K562 (cell line): ENCODE results near the gene ALAS2. TPM values are rescaled to one million over a fixed set of nuclear protein-coding genes. Genes with fewer than 3 reads are reported as not detected.

Source experiments
- ATAC-seq: fragments of 200-7000 bp; cut with Tn5 transposase; 3 replicates; pipeline ENCODE4 v1.9.1; 2020; ENCODE audit warnings: moderate library complexity
- BruUV-seq: library from RNA; stranded (reverse); fragments of 400-500 nt; replicated peaks from 2 replicates; lab custom pipeline; 2021; lab: Mats Ljungman, UMichigan
- CTCF ChIA-PET: fragments of 300-600 bp; formaldehyde crosslinking; extraction: SDS; loops from one replicate; lab custom pipeline; 2021; ENCODE audit warnings: low intra/inter-chr PET ratio; lab: Yijun Ruan, JAX
- POLR2A ChIA-PET: fragments of 300-600, 350-650 bp; sonication (Branson Sonifier 250); formaldehyde crosslinking; extraction: SDS; loops from one replicate; lab custom pipeline; 2021; ENCODE audit warnings: antibody characterized with exemption, inconsistent platforms; lab: Yijun Ruan, JAX
- DNase-seq, 4 experiments: peaks; one replicate each; pipeline versions ENCODE4 v3.0.0 to v3.0.0-alpha.2; 2011 to 2018; ENCODE audit warnings: low spot score in 3 of 4, mixed read lengths in 3 of 4; ENCODE audit errors: extremely low read depth in 1 of 4
- FAIRE-seq: peaks from 2 replicates; lab custom pipeline; 2011; peaks lifted over from hg19 to GRCh38; lab: Jason Lieb, UNC
- H2AFZ ChIP-seq: 2 replicates; pipeline ENCODE4 v1.6.0; 2011; ENCODE audit warnings: low read depth, low read length, control low read depth, inconsistent platforms
- H3K27ac ChIP-seq: fragments of 200-600 bp; 3 replicates; pipeline ENCODE4 v1.8.0; 2011; ENCODE audit warnings: low read depth, mild to moderate bottlenecking, control low read depth, inconsistent platforms, low read length, moderate library complexity, mixed read lengths; ENCODE audit errors: extremely low read depth
- H3K27me3 ChIP-seq, 2 experiments: fragments of 300-600 bp in 1 of 2; 2 replicates in 1 of 2; 3 replicates in 1 of 2; pipeline versions ENCODE4 v1.6.0 to v1.8.0; 2011; ENCODE audit warnings: inconsistent platforms in 2 of 2, low read length in 2 of 2, mild to moderate bottlenecking in 1 of 2, mixed read lengths in 1 of 2, moderate library complexity in 1 of 2; ENCODE audit not compliant: control insufficient read depth in 2 of 2, insufficient read depth in 2 of 2
- H3K36me3 ChIP-seq: fragments of 300-600 bp; 3 replicates; pipeline ENCODE4 v1.8.0; 2011; ENCODE audit warnings: mild to moderate bottlenecking, low read length, inconsistent platforms; ENCODE audit not compliant: control insufficient read depth, insufficient read depth
- H3K4me1 ChIP-seq, 2 experiments: fragments of 200-600 bp in 1 of 2; replicated peaks in 1 of 2; 2 replicates in 1 of 2; 3 replicates in 1 of 2; pipeline versions ENCODE4 v1.5.1 to v1.8.0; 2011; ENCODE audit warnings: inconsistent platforms in 2 of 2, low read length in 2 of 2, mild to moderate bottlenecking in 1 of 2, mixed read lengths in 1 of 2, moderate library complexity in 1 of 2; ENCODE audit not compliant: control insufficient read depth in 2 of 2, insufficient read depth in 2 of 2
- H3K4me2 ChIP-seq: 2 replicates; pipeline ENCODE4 v1.6.1; 2011; ENCODE audit warnings: low read length, control low read depth, inconsistent platforms, mixed read lengths; ENCODE audit not compliant: insufficient read depth
- H3K4me3 ChIP-seq: fragments of 200-600 bp; sonication (generic), shearing (Covaris generic); 2 replicates; pipeline ENCODE4 v1.5.1; 2016; ENCODE audit warnings: control low read depth, inconsistent platforms
- H3K79me2 ChIP-seq: fragments of 200-600 bp; 3 replicates; pipeline ENCODE4 v1.8.0; 2011; ENCODE audit warnings: low read length, inconsistent platforms; ENCODE audit not compliant: control insufficient read depth, insufficient read depth
- H3K9ac ChIP-seq, 2 experiments: 2 replicates each; pipeline versions ENCODE4 v1.6.0 to v1.6.1; 2011; ENCODE audit warnings: low read depth in 2 of 2, low read length in 2 of 2, control low read depth in 1 of 2, inconsistent platforms in 1 of 2, mild to moderate bottlenecking in 1 of 2, mixed read lengths in 1 of 2; ENCODE audit not compliant: insufficient read depth in 1 of 2
- H3K9me1 ChIP-seq: one replicate; pipeline ENCODE4 v1.6.0; 2011; ENCODE audit warnings: inconsistent platforms, mild to moderate bottlenecking, low read length, moderate library complexity; ENCODE audit not compliant: control insufficient read depth, insufficient read depth
- H3K9me3 ChIP-seq: replicated peaks from 2 replicates; pipeline ENCODE4 v1.5.1; 2011; ENCODE audit warnings: low read depth, low read length, inconsistent platforms; ENCODE audit not compliant: control insufficient read depth, insufficient read depth
- H4K20me1 ChIP-seq: replicated peaks from 2 replicates; pipeline ENCODE4 v1.6.1; 2011; ENCODE audit warnings: low read length, inconsistent platforms, mixed read lengths; ENCODE audit not compliant: control insufficient read depth, insufficient read depth
- DLX4 ChIP-seq: fragments of 250-450 bp; sonication (Bioruptor Pico); IDR thresholded peaks from 2 replicates; pipeline ENCODE4 v1.6.1; 2021; ENCODE audit warnings: mild to moderate bottlenecking
- FOXP1 ChIP-seq: sonication (generic); formaldehyde crosslinking; IDR thresholded peaks from 2 replicates; pipeline ENCODE4 v1.8.0; 2022; ENCODE audit warnings: mild to moderate bottlenecking, missing genetic modification reagents
- GATAD2B ChIP-seq: fragments of 450-650 bp; IDR thresholded peaks from 2 replicates; pipeline ENCODE4 v1.6.1; 2017; ENCODE audit warnings: mild to moderate bottlenecking, borderline replicate concordance
- KDM1A ChIP-seq, 2 experiments: fragments of 450-650 bp; IDR thresholded peaks; 2 replicates each; pipeline ENCODE4 v1.6.1; 2016; ENCODE audit warnings: mild to moderate bottlenecking in 2 of 2
- KDM4B ChIP-seq, 2 experiments: fragments of 450-650 bp in 1 of 2; sonication (generic) in 1 of 2; IDR thresholded peaks; 2 replicates each; pipeline ENCODE4 v1.6.1; 2016 to 2017; ENCODE audit warnings: borderline replicate concordance in 2 of 2, antibody characterized with exemption in 1 of 2, low read depth in 1 of 2, mild to moderate bottlenecking in 1 of 2
- POU5F1 ChIP-seq: fragments of 150-350 bp; IDR thresholded peaks from 2 replicates; pipeline ENCODE4 v1.6.1; 2014; ENCODE audit warnings: borderline replicate concordance, low read length, low read depth, mild to moderate bottlenecking; ENCODE audit not compliant: partially characterized antibody
- RBM14 ChIP-seq: fragments of 200-400 bp; formaldehyde crosslinking; IDR thresholded peaks from 2 replicates; pipeline ENCODE4 v1.6.1; 2018; ENCODE audit warnings: low read depth, mild to moderate bottlenecking, low read length, moderate library complexity, borderline replicate concordance; ENCODE audit not compliant: insufficient read depth
- SLC30A9 ChIP-seq: fragments of 250-450 bp; sonication (Bioruptor Pico); IDR thresholded peaks from 2 replicates; pipeline ENCODE4 v1.8.0; 2022; ENCODE audit warnings: mild to moderate bottlenecking, moderate library complexity
- SUPT5H ChIP-seq: fragments of 450-650 bp; IDR thresholded peaks from 2 replicates; pipeline ENCODE4 v1.6.1; 2016
- ZBTB33 ChIP-seq: sonication (generic); formaldehyde crosslinking; IDR thresholded peaks from 2 replicates; pipeline ENCODE4 v1.8.1; 2023; ENCODE audit warnings: mild to moderate bottlenecking, missing genetic modification reagents
- ZFPM2 ChIP-seq: fragments of 250-450 bp; sonication (Bioruptor Pico); IDR thresholded peaks from 2 replicates; pipeline ENCODE4 v1.5.1; 2022; ENCODE audit warnings: mild to moderate bottlenecking
- ZNF263 ChIP-seq: sonication (generic); formaldehyde crosslinking; IDR thresholded peaks from 2 replicates; pipeline ENCODE4 v1.8.0; 2022; ENCODE audit warnings: mild to moderate bottlenecking, missing genetic modification reagents, borderline replicate concordance
- ZNF398 ChIP-seq: fragments of 250-450 bp; sonication (Bioruptor Pico); IDR thresholded peaks from 2 replicates; pipeline ENCODE4 v1.8.0; 2021; ENCODE audit warnings: moderate library complexity, mild to moderate bottlenecking, inconsistent platforms
- ZNF695 ChIP-seq: fragments of 450-650 bp; formaldehyde crosslinking; IDR thresholded peaks from 2 replicates; pipeline ENCODE4 v1.4.0; 2020; ENCODE audit warnings: mild to moderate bottlenecking, moderate library complexity
- ZNF766 ChIP-seq: fragments of 200-800 bp; sonication (Bioruptor generic); conservative IDR thresholded peaks from 2 replicates; pipeline ENCODE4 v1.6.1; 2016; ENCODE audit warnings: missing genetic modification characterization, missing compliant biosample characterization
- WGBS: fragments of 100-300 bp; shearing (Covaris generic); methylation state at CpG from one replicate; pipeline ENCODE4 v1.1.6; 2016; ENCODE audit warnings: low coverage, mixed read lengths; ENCODE audit not compliant: insufficient coverage; ENCODE audit errors: missing lambda C conversion rate; 5-methylcytosine and 5-hydroxymethylcytosine counted together
- in situ Hi-C: fragments of 300-500 bp; cut with MboI; formaldehyde crosslinking; loops from 4 replicates; pipeline ENCODE4 v1.15.0; 2018; ENCODE audit warnings: inconsistent platforms, mixed read lengths
- intact Hi-C: fragments of 100-400 bp; cut with micrococcal nuclease; formaldehyde crosslinking; loops from 2 replicates; pipeline ENCODE4 v1.14.2; 2022
- polyA plus RNA-seq, 8 experiments: library from polyadenylated mRNA; depleted of rRNA in 4 of 8; stranded (reverse) in 5 of 8; unstranded in 3 of 8; fragments of >200 nt; fragmentation: Nextera tagmentation in 2 of 8; fragmentation: Illumina TruSeq in 1 of 8; extraction: Ambion mirVana in 2 of 8; extraction: Trizol in 1 of 8; gene quantifications; 2 replicates each; pipeline versions ENCODE4 v1.2.1 to v1.2.3, GENCODE V29; 2011 to 2014; ENCODE audit warnings: inconsistent platforms in 1 of 8, missing spikeins in 1 of 8
- total RNA-seq, 7 experiments: library from RNA; depleted of rRNA in 6 of 7; stranded (reverse); fragments of >200 nt in 6 of 7; fragmentation: Illumina TruSeq in 2 of 7; extraction: Trizol in 2 of 7; gene quantifications; 2 replicates each; pipeline versions ENCODE4 v1.2.1 to v1.2.3, GENCODE V29; 2011 to 2021; ENCODE audit warnings: low replicate concordance in 1 of 7

Gene ALAS2
- total and polyA plus RNA-seq, 9 of the 15 experiments (the other 6 are each of a cell fraction or from before 2014, with no cell fraction given) = 14.6 to 101 (median 33.4) TPM

GRCh38 chrX:54999717-55000598 lies 30.8 kb downstream of the ALAS2 start, which contains the start of gene APEX2:
TSS of gene APEX2 (plus strand) at chrX:55000363. CDS start at chrX:55000423, 60 bp downstream.
- H3K9me1 ChIP-seq = no peaks in the 10 kb centered on the region
- peak within 1 kb of the TSS; percentile 98 for H2AFZ ChIP-seq
- H3K27me3 ChIP-seq = 0 out of 5 replicates have a peak, but pooled peaks cover 0 to under 1% of the 10 kb centered on the region in 2 experiments
- H3K4me1 ChIP-seq = peaks cover 4 to 13% of the 10 kb centered on the region in 2 experiments; a peak in 3 of 5 replicates
- CTCF ChIA-PET = no interaction called here
- no peaks in the 10 kb centered on the region for H4K20me1 ChIP-seq
- no peaks in the 10 kb centered on the region for H3K9me3 ChIP-seq
- peak within 1 kb of the TSS; percentile 88 to 91 for H3K9ac ChIP-seq
- peak within 1 kb of the TSS; percentile 88 for H3K4me2 ChIP-seq
- POLR2A ChIA-PET = interaction anchor here (0.5 to 2.0 kb wide), 7 partner anchors 9 to 468 kb away, joined by 3 to 18 read pairs (median 3); no protein-coding TSS in a partner anchor
- WGBS = 3% methylated on average over 32 of the region's 55 CpGs
- peak; percentile 97 for FAIRE-seq
- DNase-seq = peak; percentile 79 to 94 (median 83)
- H3K4me3 ChIP-seq = peak within 1 kb of the TSS; percentile 60
- intact Hi-C loops (loop anchor here (10.0 kb wide), 1 partner anchor 55 kb away; no protein-coding TSS in a partner anchor), in situ Hi-C loops (no loop called here)
- H3K27ac ChIP-seq = peak within 1 kb of the TSS; percentile 94
- peaks cover 34% of the 10 kb centered on the region for H3K36me3 ChIP-seq
- TSS peak; percentile 80 for BruUV-seq
- H3K79me2 ChIP-seq = peaks cover 24% of the 10 kb centered on the region
- ATAC-seq = peak; percentile 97
- TF ChIP-seq RBM14 (no peak), DLX4 (CRISPR knock-in tag) (no peak), ZFPM2 (no peak), FOXP1 (no peak), KDM1A (IDR thresholded peaks at IDR 0.05) (no peak), ZNF695 (CRISPR knock-in tag) (no peak), ZNF398 (CRISPR knock-in tag) (no peak), ZBTB33 (CRISPR knock-in tag) (no peak), SLC30A9 (no peak), GATAD2B (no peak), ZNF263 (CRISPR knock-in tag) (peak; percentile 87), SUPT5H (peak; percentile 86), ZNF766 (no peak), KDM4B (IDR thresholded peaks at IDR 0.05; ENCODE audit: borderline replicate concordance in 2 of 2, low read depth in 1 of 2) (no peak), POU5F1 (no peak)
